ENCODE results near the gene NCOA3. TPM values are rescaled to one million over a fixed set of nuclear protein-coding genes. Genes with fewer than 3 reads are reported as not detected.
"Not testable (repeated sequence)": the region's sequence is repeated elsewhere in the genome, so short reads cannot be mapped to it uniquely, and the experiment has no call there.

Gene NCOA3
- total and polyA plus RNA-seq, 10 of the 15 experiments (the other 5 are each of a cell fraction or from before 2014, with no cell fraction given): 16.9 to 96.2 (median 73.6) TPM

DNA sequence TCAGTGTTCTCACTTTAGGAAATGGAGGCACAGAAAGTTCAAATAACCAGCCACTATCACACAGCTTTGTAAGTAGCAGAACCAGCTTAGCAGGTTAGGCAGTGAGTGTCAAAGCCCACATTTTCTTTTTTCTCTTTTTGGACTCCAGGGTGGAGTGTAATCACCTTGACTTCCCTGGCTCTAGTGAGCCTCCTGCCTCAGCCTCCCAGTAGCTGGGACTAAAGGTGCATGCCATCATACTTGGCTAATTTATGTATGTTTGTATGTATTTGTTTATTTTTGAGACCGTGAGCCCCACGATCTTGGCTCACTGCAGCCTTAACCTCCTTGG lies 7.8 kb upstream of the NCOA3 start (continued):
- peak in 1 of 2 experiments; percentile 71; a peak in 1 of 4 replicates for TF ChIP-seq ETV6 (conservative IDR thresholded peaks at IDR 0.05 in 1 of 2, IDR thresholded peaks at IDR 0.05 in 1 of 2; ENCODE audit: borderline replicate concordance in 1 of 2, low read depth in 1 of 2)

DNA sequence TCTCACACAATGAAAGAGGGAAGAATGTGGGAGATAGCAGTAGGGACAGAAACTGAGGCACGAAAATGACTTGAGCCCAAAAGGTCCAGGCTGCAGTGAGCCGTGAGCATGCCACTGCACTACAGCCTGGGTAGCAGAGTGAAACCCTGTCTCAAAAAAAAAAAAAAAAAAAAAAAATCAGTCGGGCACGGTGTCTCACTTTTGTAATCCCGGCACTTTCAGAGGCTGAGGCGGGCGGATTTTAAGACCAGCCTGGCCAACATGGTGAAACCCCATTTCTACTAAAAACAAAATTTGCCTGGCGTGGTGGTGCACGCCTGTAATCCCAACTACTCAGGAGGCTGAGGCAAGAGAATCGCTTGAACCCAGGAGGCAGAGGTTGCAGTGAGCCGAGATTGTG lies 7.1 kb upstream of the NCOA3 start:
- H2AFZ ChIP-seq (ENCODE audit: control insufficient read depth, low read depth, low read length): not testable (repeated sequence)

More for the DNA sequence above, 7.1 kb upstream of the NCOA3 start:
- Histone ChIP-seq H3K4me1 (ENCODE audit: control insufficient read depth, insufficient read depth, low read length) (peaks cover 77% of the 10 kb centered on the region), H3K27ac (ENCODE audit: control insufficient read depth, insufficient read depth) (peak overlapping the region; percentile 82), H3K4me2 (ENCODE audit: control insufficient read depth, insufficient read depth) (peak overlapping the region; percentile 65), H3K4me3 (peak overlapping the region; percentile 43; the same call in 1 of the 2 replicates), H3K79me2 (ENCODE audit: control insufficient read depth, insufficient read depth, low read length) (peaks cover 12% of the 10 kb centered on the region), H3K9ac (ENCODE audit: control insufficient read depth, insufficient read depth, low read length) (peak overlapping the region; percentile 37; the same call in 1 of the 2 replicates)
- DNase-seq (ENCODE audit: low read depth, low spot score); H3K36me3 ChIP-seq (ENCODE audit: control insufficient read depth in 2 of 2, insufficient read depth in 2 of 2, low read length in 1 of 2); H4K20me1 ChIP-seq (ENCODE audit: control insufficient read depth, insufficient read depth); in situ Hi-C loops (cut with MboI); intact Hi-C loops (cut with micrococcal nuclease; ENCODE audit: unreplicated experiment); FAIRE-seq; H3K27me3 ChIP-seq (replicated peaks in 1 of 2; ENCODE audit: control insufficient read depth in 2 of 2, insufficient read depth in 2 of 2, low read length in 1 of 2); BruUV-seq (replicated peaks); H3K9me3 ChIP-seq (replicated peaks; ENCODE audit: control insufficient read depth, insufficient read depth, low read length): not testable (repeated sequence)
- TF ChIP-seq, protein P1, sequence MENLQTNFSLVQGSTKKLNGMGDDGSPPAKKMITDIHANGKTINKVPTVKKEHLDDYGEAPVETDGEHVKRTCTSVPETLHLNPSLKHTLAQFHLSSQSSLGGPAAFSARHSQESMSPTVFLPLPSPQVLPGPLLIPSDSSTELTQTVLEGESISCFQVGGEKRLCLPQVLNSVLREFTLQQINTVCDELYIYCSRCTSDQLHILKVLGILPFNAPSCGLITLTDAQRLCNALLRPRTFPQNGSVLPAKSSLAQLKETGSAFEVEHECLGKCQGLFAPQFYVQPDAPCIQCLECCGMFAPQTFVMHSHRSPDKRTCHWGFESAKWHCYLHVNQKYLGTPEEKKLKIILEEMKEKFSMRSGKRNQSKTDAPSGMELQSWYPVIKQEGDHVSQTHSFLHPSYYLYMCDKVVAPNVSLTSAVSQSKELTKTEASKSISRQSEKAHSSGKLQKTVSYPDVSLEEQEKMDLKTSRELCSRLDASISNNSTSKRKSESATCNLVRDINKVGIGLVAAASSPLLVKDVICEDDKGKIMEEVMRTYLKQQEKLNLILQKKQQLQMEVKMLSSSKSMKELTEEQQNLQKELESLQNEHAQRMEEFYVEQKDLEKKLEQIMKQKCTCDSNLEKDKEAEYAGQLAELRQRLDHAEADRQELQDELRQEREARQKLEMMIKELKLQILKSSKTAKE (IDR thresholded peaks at IDR 0.05; ENCODE audit: low read depth, poor library complexity, severe bottlenecking): peak; percentile 19
- TF ChIP-seq ZNF384 (IDR thresholded peaks at IDR 0.05; ENCODE audit: borderline replicate concordance, low read depth, low read length) (peak; percentile 61; the same call in 1 of the 2 replicates), TAF1 (IDR thresholded peaks at IDR 0.05; ENCODE audit: borderline replicate concordance, low read depth, low read length) (0 out of 2 replicates have a peak, but pooled peaks have one; percentile 23), BHLHE40 (IDR thresholded peaks at IDR 0.05; ENCODE audit: borderline replicate concordance in 1 of 2, low read depth in 2 of 2, low read length in 1 of 2) (peak in 1 of 2 experiments; percentile 18; a peak in 1 of 4 replicates), IKZF2 (IDR thresholded peaks at IDR 0.05) (peak; percentile 19 to 23; a peak in 1 of 4 replicates)
- CTCF ChIA-PET: interaction anchor here (0.6 to 1.1 kb wide), 3 partner anchors 14 to 221 kb away, joined by 3 to 4 read pairs (median 3); no protein-coding TSS in a partner anchor
- RAD21 ChIA-PET (ENCODE audit: unreplicated experiment): interaction anchor here (1.1 to 5.0 kb wide), 5 partner anchors 8 to 83 kb away, joined by 3 to 58 read pairs (median 13); partner anchors contain the start of gene NCOA3
- SMC1A ChIA-PET (ENCODE audit: uncharacterized antibody, unreplicated experiment): interaction anchor here (2.1 to 9.2 kb wide), 3 partner anchors 8 to 82 kb away, joined by 27 to 125 read pairs (median 49); partner anchors contain the start of gene NCOA3
- POLR2A ChIA-PET: interaction anchor here (1.5 to 1.6 kb wide), 2 partner anchors 14 to 55 kb away, joined by 5 to 7 read pairs; no protein-coding TSS in a partner anchor
- ATAC-seq: peak; percentile 42
- 4% methylated on average over 11 of the region's 11 CpGs for WGBS (ENCODE audit: insufficient coverage, insufficient replicate concordance, low lambda C conversion rate, missing lambda C conversion rate)

All from GM12878 (cell line).